Hematopoietic multipotent progenitor cell treated with erythropoietin and hydrocortisone succinate and interleukin-3 and kit ligand, for 6 days (in vitro differentiated cells): ENCODE data around the gene HSD11B1.

ENCODE experiments used
- DNase-seq: peaks from one replicate; pipeline ENCODE4 v3.0.0-alpha.2; 2015

Gene HSD11B1

GRCh38 chr1:209704584-209704983 lies at the start of gene HSD11B1:
TSS of gene HSD11B1 (plus strand) at chr1:209704846. CDS start at chr1:209704943, 97 bp downstream.
- DNase-seq, result no peak

- no peak for DNase-seq
Measured at GRCh38 chr1:209655411-209656231, 49.0 kb upstream of the HSD11B1 start.

- no peak for DNase-seq
Measured at GRCh38 chr1:209657140-209657879, 47.3 kb upstream of the HSD11B1 start.

- DNase-seq, result no peak
Measured at GRCh38 chr1:209657918-209658317, 46.7 kb upstream of the HSD11B1 start.

- DNase-seq, result no peak
Measured at GRCh38 chr1:209659909-209660308, 44.7 kb upstream of the HSD11B1 start.

GRCh38 chr1:209661071-209661470 lies 43.6 kb upstream of the HSD11B1 start:
- no peak for DNase-seq

GRCh38 chr1:209662879-209663327 lies 41.7 kb upstream of the HSD11B1 start:
- no peak for DNase-seq

GRCh38 chr1:209667103-209667502 lies 37.5 kb upstream of the HSD11B1 start:
- DNase-seq, result no peak

- DNase-seq, result no peak
Measured at GRCh38 chr1:209667708-209668107, 36.9 kb upstream of the HSD11B1 start.

GRCh38 chr1:209670441-209671082 lies 34.1 kb upstream of the HSD11B1 start:
- DNase-seq, result no peak

- DNase-seq, result no peak
Measured at GRCh38 chr1:209672705-209673630, 31.7 kb upstream of the HSD11B1 start.

GRCh38 chr1:209673631-209674417 lies 30.8 kb upstream of the HSD11B1 start:
- no peak for DNase-seq

- DNase-seq, result peak; percentile 51
Measured at GRCh38 chr1:209674957-209675564, 29.6 kb upstream of the HSD11B1 start, which contains the start of gene G0S2. TSS of gene G0S2 (plus strand) at chr1:209675412. CDS start at chr1:209675685, 273 bp downstream.

GRCh38 chr1:209675565-209676154 lies 29.0 kb upstream of the HSD11B1 start:
- DNase-seq, result peak; percentile 26

- no peak for DNase-seq
Measured at GRCh38 chr1:209678981-209679539, 25.6 kb upstream of the HSD11B1 start.

- DNase-seq, result no peak
Measured at GRCh38 chr1:209685821-209686220, 18.8 kb upstream of the HSD11B1 start.

GRCh38 chr1:209686322-209686721 lies 18.3 kb upstream of the HSD11B1 start:
- DNase-seq, result peak; percentile 62

GRCh38 chr1:209688746-209689234 lies 15.9 kb upstream of the HSD11B1 start:
- peak; percentile 78 for DNase-seq

- peak; percentile 79 for DNase-seq
Measured at GRCh38 chr1:209689477-209689876, 15.2 kb upstream of the HSD11B1 start.

GRCh38 chr1:209691237-209691636 lies 13.4 kb upstream of the HSD11B1 start:
- no peak for DNase-seq
